HG02763 (cell line): ENCODE data around the gene DLGAP4.

Experiments
- ATAC-seq: cut with Tn5 transposase; IDR thresholded peaks from one replicate; pipeline ENCODE4 v1.9.1; 2021; ENCODE audit warnings: mild to moderate bottlenecking, moderate library complexity; ENCODE audit not compliant: unreplicated experiment

The DLGAP4 gene

DNA sequence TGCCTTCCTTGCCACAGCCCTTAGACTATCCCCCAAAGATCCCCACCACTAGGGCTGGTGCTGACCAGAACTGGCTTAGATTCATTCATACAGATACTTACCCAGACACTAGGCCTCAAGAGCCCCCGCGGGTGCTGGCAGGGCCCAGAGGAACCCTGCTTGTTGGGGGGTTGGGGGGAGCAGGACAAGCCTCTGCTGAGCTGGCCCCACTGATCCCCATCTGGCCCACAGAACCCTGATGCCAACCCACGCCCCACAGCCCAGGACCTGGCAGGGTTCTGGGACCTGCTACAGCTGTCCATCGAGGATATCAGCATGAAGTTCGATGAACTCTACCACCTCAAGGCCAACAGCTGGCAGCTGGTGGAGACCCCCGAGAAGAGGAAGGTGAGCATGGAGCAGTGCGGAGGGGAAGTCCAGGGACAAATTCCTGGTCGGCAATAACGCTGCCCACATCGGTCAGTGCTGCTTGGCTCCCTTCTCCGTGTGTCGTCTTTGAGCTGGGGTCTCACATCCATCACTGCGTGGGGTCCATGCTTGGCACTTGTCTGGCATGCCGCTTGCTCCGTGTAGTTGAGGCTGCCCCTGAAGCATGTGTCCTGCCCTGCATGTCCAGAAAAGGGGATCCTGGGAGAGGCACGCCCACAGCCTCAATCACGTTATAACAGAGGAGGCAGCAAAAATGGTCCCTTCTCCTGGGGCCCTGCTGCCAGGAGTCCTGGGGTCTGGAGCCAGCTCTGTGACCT is 219.7 kb downstream of the DLGAP4 start:
- no peak for ATAC-seq

DNA sequence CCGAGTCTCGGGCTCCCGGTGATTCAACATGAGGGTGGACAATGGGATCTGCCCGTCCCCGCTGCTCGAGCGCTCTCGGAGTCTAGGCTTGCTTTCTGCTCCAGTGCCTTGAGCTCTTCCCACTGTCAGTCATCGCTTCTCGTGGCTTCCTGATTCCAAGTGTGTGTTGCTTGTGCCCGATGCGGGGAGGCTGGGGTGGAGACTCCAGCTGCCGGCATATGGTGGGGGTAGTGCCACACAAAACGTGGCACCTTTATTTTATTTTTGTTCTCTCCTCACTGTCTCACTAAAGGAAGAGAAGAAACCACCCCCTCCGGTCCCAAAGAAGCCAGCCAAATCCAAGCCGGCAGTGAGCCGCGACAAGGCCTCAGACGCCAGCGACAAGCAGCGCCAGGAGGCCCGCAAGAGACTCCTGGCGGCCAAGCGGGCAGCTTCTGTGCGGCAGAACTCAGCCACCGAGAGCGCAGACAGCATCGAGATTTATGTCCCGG is 220.4 kb downstream of the DLGAP4 start:
- no peak for ATAC-seq

DNA sequence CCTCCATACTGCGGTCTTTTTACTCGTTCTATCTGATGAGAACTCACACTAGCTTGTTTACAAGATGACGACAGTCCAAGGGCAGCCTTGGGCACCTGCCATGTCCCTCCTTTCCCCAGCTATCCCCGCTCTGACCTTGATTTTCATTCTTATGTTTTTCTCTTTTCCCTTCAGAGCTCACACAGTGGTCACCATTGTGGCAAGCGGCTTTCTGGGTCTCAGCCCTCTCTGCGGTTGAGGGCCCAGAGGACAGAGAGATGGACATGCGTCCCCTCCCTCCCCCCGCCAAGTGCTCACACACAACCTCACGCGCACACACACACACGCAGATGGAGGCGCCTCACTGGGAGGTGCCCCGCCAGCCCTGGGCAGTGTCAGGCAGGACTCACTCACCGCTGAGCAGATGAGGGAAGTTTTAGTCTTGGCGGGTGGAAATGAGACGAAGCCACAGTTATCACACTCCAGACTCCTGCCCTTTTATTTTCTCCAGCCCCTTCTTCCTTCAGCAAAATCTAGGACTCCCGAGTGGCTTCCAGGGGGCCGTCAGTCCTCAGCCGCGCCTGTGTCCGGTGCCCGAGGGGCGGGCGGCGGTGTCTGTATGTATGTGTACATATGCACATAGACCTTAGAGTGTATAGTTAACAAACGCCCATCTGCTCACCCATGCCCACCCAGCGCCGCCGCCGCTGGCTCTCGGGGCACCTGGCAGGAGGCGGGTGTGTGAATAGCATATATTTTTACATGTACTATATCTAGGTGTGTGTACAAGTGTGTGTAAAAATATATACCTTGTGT is 221.4 kb downstream of the DLGAP4 start:
- ATAC-seq = no peak

DNA sequence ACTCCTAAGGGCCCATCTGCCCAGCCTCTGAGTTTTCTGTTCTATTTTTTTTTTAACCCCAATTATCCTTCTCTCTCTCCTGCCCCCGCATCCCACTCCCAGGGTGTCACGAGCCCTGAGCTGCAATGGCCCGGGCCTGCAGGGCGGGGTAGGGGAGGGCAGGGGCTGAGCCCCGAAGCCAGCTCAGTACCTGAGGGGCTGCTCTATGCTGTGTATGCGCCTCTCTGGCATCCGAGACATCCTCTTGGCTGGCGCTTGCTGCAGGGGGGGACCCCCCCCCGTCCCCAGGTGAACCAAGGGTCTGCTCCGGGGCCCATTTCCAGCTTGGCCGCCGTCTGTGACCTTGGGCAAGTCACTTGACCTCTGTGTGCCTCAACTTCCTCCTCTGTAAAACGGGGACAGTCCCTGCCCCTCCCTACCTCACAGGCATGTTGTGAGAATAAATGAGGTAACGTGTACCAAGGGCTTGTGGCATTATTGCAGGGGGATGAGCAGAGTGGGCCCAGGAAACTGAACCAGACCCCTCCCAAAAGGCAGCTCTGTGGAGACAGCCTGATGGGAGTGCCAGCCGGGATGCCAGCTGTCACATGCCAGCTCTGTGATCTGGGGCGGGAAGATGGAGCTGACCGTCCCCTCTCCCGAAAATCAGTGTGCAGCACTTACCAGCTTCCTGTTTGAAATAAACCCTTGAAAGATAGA is 222.2 kb downstream of the DLGAP4 start:
- ATAC-seq = no peak

DNA sequence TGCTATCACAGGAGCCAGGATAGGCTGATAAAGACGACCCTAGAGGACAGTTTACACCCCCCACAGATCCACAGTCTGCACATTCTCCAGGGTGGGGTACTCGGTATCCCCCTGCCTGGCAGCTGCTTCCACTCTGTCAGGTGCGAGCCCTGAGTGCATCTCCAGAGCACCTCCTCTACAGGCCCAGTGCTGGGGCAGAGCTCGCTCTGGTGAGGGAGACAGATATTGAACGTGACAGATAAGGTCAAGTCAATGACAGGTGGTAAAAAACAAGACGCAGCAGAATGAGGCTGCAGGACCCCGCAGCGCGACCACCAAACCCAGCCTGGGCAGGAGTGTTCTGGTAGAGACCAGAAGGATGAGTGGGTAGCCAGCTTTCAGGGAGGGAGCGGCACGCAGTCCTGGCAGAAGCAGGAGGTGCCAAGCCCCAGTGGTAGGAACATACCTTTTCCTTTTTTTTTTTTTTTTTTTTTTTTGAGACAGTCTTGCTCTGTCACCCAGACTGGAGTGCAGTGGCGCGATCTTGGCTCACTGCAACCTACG is 222.8 kb downstream of the DLGAP4 start:
- ATAC-seq = no peak

DNA sequence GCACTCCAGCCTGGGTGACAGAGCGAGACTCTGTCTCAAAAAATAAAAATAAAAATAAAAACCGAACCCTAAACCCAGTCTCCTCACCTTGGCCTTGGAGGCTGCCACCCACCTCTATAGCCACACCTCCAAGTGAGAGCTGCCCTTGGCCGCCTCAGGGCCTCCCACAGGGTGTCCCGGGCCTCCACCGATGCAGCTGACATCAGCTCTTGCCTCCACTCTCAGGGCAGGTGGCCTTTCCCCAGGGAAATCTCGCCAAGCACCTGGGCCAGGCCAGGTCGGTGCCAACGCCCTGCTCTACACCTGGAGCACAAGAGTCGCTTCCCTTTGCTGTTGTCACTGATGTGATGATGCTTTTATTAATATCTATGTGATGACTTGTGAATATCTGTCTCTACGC is 226.2 kb downstream of the DLGAP4 start:
- ATAC-seq = no peak

DNA sequence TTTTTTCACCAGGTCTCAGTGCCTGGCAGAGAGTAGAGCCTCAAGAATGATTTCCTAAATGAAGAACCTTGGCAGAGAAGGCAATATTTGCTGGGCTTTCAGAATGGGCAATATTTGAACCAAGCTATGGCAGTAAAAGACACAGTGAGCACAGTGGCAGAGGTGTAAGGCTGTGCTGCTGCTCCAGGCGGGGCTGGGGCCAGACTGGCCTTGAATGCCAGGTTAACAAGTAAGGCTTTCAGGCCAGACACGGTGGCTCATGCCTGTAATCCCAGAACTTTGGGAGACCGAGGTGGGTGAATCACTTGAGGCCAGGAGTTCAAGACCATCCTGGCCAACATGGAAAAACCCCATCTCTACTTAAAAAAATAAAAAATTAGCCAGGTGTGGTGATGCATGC is 226.7 kb downstream of the DLGAP4 start:
- no peak for ATAC-seq

DNA sequence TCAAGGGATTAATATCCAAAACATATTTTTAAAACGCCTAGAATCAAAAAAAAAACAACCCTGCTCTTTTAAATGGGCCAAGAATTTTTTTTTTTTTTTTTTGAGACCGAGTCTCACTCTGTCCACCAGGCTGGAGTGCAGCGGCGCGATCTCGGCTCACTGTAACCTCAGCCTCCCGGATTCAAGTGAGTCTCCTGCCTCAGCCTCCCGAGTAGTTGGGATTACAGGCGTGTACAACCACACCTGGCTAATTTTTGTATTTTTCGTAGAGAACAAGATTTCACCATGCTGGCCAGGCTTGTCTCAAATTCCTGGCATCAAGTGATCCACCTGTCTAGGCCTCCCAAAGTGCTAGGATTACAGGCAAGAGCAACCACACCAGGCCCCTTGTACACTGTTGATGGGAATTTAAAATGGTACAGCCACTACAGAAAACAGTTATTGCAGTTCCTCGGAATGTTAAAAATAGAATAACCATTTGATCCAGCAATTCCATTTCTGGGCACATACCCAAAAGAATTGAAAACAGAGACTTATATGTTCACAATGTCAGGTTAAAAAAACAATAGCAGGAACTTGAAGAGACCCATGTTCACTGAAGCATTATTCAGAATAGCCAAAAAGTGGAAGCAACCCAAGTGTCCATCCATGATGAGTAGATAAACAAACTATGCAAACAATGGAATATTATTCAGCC is 232.0 kb downstream of the DLGAP4 start:
- ATAC-seq = no peak

DNA sequence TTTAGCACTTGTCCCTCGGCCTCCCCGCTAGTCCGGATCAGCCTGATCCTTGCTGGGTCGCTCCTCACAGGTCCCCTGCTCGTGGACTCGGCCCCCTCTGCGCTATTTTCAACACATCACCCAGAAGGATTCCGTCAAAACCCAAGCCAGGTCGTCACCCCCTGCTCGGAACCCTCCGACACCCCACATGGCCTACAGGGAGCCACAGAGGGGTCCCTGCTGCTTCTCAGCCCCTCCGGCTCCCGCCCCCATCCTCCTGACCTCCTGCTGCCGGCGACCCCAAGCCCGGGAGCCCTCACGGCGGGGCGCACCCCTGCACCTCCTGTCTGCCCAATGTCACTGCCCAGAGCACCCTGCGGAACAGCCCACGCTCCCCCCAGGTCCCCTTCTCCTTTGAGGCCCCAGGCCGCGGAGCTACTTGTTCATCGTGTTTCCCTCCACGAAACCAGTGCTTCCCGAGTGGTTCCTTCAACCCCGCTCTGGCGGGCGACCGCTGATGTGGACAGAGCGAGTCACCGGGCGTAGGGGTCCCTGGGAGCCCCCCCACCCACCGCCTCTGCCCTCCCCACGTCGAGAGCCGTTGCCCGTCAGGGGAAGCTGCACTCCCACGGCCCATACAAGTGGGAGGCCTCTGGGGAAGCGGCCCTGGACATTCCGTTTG is 234.5 kb downstream of the DLGAP4 start:
- no peak for ATAC-seq

DNA sequence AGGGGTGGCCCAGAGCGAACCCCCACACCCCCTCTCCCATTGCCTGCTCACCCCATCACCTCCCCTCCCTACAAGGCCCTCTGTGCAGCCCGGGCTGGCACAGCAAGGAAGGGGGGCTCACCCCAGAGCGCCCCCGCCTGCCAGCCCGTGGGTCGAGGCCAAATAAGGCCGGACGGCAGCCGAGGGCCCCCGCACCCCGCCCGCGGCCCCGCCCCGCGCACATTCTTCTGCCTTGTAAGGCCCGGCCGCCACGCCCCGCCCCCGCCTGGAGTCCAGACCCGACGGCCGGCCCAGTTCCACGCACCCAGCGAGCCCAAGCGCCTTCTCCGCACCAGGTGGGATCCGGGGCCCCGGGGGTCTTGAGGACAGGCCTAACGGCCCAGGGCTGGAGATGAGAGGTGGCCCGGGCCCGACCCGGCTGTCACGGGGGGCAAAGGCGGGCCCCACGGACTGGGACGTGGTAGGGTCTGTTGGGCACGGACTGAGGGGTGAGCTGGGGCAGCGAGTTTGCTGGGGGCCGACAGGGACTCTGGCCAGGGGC is 235.2 kb downstream of the DLGAP4 start, which contains the start of gene MYL9:
Gene MYL9 (plus strand): TSS at position 293 of the 541 bp plus-strand sequence. CDS start 3,366 bp downstream, outside the sequence.
- no peak for ATAC-seq

DNA sequence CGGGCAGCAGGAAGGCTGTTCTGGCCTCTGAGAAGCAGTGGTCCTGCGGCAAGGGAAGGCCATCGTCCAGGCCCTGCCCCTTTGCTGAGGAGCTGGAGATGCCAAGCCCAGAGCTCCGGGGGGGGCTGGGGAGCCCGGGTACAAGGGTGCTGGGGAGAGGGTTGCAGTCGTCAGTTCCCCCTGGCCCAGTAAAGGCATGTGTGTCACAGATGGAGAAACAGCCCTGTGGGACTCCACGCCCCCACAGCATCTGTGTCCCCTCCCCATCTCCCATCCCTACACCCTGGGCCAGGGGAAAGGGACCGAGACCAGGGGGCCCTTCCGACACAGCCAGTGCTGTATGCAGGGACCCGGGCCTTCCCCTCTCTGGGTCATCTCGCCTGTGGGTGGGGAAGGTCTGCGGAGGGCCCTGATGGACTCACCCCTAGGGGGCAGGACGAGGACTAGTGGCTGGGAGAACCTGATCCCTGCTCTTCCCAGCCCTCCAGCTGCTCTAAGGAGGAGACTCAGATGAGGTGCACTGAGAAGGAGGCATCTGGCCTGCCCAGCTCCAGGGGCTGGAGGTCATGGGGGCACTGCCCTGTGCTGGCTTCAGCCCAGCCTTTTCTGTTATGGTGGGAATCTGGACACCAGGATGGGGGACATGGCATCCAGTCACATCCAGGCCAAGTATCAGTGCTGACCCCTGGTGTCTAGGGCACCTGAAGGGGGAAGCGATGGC is 235.8 kb downstream of the DLGAP4 start:
- ATAC-seq = no peak

DNA sequence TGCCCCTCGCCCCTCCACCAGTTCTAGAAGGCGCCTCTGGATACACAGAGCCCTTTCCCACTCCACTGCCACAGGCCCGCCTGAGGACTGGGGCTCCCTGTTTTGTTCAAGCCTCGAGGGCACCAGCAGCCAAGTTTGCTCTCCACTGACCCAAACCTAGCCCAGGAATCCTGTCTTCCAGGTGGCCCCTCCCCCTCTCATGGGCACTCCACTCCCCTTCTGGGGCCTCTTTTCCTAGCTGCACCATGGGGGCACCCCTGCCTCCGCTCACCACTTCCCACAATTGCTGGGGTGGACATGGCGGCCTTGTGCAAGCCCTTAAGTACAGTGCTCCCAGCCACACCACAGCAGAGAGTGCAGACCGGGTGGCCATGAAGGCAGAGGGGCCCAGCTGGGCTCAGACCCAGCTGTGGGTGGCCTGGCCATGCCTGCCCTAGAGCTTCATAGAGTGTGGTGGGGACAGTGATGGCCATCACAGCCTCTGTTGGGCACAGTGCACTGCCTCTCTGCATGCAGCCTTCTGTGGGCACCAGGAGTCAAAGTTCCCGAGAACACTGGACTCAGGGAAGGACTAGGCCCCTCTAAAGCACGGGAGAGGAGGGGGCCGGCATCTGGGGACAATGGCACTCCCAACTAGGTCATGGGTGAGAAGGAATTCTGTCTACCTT is 236.5 kb downstream of the DLGAP4 start:
- no peak for ATAC-seq

DNA sequence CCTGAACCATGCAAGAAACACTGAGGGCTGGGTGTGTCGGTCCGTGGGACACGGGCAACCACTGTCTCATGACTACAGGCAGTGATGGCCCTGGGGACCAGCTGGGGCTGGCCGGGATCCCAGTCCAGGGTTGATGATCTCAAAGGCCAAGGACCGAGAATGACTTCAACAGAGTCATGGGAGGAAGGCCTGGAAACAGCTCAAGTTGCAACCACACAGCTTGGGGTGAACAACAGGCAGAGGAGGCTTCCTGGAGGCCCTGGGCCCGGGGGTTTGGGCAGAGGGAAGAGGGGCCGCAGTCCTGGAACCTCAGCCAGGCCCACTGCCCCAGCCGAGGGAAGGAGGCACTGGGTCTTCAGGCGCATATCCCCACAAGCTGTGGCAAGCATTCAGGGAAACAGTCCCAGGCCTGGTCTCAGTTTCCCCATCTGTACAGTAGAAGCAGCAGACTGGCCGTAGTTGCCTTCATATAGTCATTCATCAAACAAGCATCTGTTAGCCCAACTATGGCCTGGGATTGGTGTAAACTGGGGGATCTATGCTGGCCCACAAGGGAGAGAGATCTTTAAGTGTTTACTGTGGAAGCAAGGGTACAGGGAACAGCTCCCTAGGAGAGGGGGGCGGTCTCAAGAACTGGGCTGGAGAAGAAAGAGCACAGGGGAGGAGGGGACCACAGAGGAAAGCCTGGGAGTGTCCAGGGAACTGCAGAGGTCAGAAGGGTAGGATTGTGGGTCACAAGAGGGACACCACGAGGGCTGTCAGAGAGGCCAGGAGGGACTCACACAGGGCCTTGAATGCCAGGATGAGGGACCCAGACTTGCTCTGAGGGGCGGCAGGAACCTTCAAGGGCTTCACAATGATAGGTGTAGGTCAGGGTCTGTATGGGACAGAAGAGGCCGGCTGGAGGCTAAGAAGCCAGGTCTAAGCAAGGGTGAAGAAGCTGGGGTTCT is 237.3 kb downstream of the DLGAP4 start:
- no peak for ATAC-seq

DNA sequence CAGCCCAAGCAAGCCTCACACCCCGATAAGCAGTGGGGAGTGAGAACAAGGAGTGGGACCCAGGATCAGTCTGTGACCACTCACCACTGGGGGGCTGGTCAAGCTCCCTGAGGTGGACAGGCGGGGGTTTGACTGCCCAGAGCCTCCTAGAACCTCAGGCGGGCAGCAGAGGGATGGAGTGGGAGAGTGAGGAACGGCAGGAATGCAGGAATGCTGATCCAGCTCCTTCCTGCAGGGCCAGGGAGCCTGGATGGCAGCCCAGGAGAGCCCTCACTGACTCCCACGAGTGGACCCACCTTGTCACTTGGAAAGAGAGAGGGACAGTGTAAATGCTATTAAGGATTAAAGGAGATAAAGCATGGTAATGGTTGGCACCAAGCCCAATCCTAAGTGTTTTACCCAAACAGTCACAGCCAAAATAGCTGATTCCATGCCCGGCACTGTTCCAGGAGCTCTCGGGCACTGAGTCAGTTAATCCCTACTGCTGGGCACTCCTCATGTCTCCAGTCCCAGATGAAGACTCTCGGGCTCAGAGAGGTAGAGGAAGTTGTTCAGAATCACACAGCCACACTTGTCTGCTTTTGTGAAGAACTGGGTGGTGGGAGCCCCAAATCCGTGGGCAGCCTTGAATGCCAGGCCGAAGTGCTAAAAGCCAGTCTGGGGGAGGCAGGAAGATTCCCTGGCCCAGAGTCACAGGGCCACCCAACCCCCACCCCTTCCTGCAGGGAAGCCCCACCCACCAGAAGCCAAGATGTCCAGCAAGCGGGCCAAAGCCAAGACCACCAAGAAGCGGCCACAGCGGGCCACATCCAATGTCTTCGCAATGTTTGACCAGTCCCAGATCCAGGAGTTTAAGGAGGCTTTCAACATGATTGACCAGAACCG is 238.2 kb downstream of the DLGAP4 start:
- no peak for ATAC-seq

DNA sequence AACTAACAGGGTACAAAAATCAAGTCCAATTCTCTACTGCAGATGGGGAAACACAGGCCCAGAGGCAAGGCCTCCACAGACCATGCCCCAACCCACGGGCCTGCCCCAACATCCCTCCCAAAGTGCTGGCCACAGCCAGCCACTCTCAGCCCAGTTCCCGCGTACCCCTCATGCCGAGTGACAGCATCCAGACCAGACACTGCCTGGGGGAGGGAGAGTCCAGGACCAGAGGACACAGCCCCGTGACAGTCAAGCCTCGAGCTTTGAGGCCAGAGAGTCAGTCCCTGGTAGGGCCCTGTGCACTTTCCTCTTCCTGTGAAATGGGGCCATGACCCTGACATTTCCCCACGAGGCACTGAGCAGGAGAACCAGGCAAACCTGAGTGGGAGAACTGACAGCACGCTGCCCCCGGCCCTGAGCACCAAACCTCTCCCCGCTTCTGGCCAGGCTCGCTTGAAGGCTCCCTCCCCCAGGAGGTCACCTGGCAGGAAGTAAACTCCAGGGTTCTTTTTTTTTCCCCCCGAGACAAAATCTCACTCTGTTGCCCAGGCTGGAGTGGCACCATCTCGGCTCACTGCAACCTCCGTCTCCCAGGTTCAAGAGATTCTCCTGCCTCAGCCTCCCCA is 240.1 kb downstream of the DLGAP4 start:
- no peak for ATAC-seq
